SK-N-SH treated with all-trans-retinoic acid at 6 μM for 48 hours (cell line): ENCODE measurements around the gene CUEDC1.

ENCODE experiments used
- ATAC-seq: fragments of 200-7000 bp; cut with Tn5 transposase; 3 replicates; pipeline ENCODE4 v1.9.1; 2020; ENCODE audit warnings: mild to moderate bottlenecking, moderate library complexity
- ARNTL ChIP-seq: fragments of 450-650 bp; formaldehyde crosslinking; IDR thresholded peaks from 2 replicates; pipeline ENCODE4 v1.5.0; 2020; ENCODE audit warnings: low read depth, mild to moderate bottlenecking, moderate library complexity, borderline replicate concordance
- BACH2 ChIP-seq: fragments of 250-450 bp; sonication (Bioruptor Pico); IDR thresholded peaks from 2 replicates; pipeline ENCODE4 v1.9.0; 2021; ENCODE audit warnings: mild to moderate bottlenecking, borderline replicate concordance
- CSDC2 ChIP-seq: fragments of 250-450 bp; sonication (Bioruptor Pico); IDR thresholded peaks from 2 replicates; pipeline ENCODE4 v1.5.0; 2020; ENCODE audit warnings: mild to moderate bottlenecking, moderate library complexity
- CSRNP3 ChIP-seq: fragments of 250-450 bp; sonication (Bioruptor Pico); IDR thresholded peaks from 2 replicates; pipeline ENCODE4 v1.5.1; 2021; ENCODE audit warnings: mild to moderate bottlenecking, moderate library complexity
- ESRRG ChIP-seq: fragments of 250-450 bp; sonication (Bioruptor Pico); IDR thresholded peaks from 2 replicates; pipeline ENCODE4 v1.6.1; 2021; ENCODE audit warnings: mild to moderate bottlenecking
- ISL1 ChIP-seq: fragments of 250-450 bp; sonication (Bioruptor Pico); IDR thresholded peaks from 2 replicates; pipeline ENCODE4 v2.1.2; 2022; ENCODE audit warnings: mild to moderate bottlenecking, moderate library complexity
- OSR1 ChIP-seq: fragments of 250-450 bp; sonication (Bioruptor Pico); IDR thresholded peaks from 2 replicates; pipeline ENCODE4 v1.8.0; 2022; ENCODE audit warnings: moderate library complexity, mild to moderate bottlenecking, inconsistent platforms
- PPARA ChIP-seq: fragments of 250-450 bp; sonication (Bioruptor Pico); IDR thresholded peaks from 2 replicates; pipeline ENCODE4 v1.5.0; 2020; ENCODE audit warnings: mild to moderate bottlenecking, borderline replicate concordance
- TCF4 ChIP-seq: fragments of 250-450 bp; sonication (Bioruptor Pico); IDR thresholded peaks from 2 replicates; pipeline ENCODE4 v1.8.0; 2021; ENCODE audit warnings: mild to moderate bottlenecking, moderate library complexity, borderline replicate concordance
- TOX ChIP-seq: fragments of 250-450 bp; sonication (Bioruptor Pico); IDR thresholded peaks from 2 replicates; pipeline ENCODE4 v1.8.0; 2021; ENCODE audit warnings: mild to moderate bottlenecking, moderate library complexity, borderline replicate concordance
- TSHZ2 ChIP-seq: fragments of 250-450 bp; sonication (Bioruptor Pico); IDR thresholded peaks from 2 replicates; pipeline ENCODE4 v1.5.0; 2020; ENCODE audit warnings: mild to moderate bottlenecking, moderate library complexity
- ZNF565 ChIP-seq: fragments of 450-650 bp; formaldehyde crosslinking; conservative IDR thresholded peaks from 2 replicates; pipeline ENCODE4 v1.5.0; 2020; ENCODE audit warnings: low read depth, mild to moderate bottlenecking, moderate library complexity
- TF ChIP-seq, protein P1 (sequence below): fragments of 250-450 bp; sonication (Bioruptor Pico); IDR thresholded peaks from 2 replicates; pipeline ENCODE4 v1.8.0; 2020; ENCODE audit warnings: mild to moderate bottlenecking, moderate library complexity, borderline replicate concordance
- TF ChIP-seq, protein P2 (sequence below): fragments of 250-450 bp; sonication (Bioruptor Pico); IDR thresholded peaks from 2 replicates; pipeline ENCODE4 v1.8.0; 2021; ENCODE audit warnings: low read depth, mild to moderate bottlenecking, moderate library complexity, borderline replicate concordance

The CUEDC1 gene

DNA sequence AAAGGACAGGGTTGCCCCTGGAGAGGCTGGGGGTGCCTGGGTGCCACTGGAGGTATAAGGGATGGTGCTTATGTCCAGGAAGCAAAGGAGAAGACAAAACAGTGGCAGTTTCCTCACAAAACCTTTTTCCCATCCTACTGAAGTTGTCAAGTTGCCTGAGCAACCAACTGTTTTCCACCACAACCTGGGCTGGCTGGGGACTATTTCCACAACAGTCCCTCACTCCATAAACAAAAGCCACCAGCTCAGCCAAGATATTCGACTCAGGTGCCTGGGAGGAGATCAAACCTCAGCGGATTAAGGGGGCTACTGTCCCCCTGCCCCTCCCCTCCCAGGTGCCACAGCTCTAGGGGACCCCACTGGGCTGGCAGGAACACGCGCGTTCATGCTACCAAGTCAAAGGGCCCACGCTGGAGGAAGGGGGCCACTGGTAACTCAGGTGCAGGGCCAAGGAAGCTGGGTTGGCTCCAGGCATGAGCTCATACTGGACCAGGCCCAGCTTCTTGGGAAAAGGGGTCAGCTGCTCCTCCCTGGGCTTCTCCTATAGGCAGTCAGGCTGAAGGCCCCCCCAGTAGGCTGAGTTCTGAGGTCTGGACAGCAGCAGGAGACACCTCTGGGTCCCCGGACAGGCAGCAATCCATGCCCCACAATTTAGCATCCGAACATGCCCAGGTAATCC is 59.7 kb downstream of the CUEDC1 start:
- no peak for ATAC-seq
- TF ChIP-seq TCF4 (CRISPR knock-in tag): no peak

GRCh38 chr17:57894848-57895247 is 60.4 kb downstream of the CUEDC1 start:
- no peak for ATAC-seq
- TF ChIP-seq, protein P1, sequence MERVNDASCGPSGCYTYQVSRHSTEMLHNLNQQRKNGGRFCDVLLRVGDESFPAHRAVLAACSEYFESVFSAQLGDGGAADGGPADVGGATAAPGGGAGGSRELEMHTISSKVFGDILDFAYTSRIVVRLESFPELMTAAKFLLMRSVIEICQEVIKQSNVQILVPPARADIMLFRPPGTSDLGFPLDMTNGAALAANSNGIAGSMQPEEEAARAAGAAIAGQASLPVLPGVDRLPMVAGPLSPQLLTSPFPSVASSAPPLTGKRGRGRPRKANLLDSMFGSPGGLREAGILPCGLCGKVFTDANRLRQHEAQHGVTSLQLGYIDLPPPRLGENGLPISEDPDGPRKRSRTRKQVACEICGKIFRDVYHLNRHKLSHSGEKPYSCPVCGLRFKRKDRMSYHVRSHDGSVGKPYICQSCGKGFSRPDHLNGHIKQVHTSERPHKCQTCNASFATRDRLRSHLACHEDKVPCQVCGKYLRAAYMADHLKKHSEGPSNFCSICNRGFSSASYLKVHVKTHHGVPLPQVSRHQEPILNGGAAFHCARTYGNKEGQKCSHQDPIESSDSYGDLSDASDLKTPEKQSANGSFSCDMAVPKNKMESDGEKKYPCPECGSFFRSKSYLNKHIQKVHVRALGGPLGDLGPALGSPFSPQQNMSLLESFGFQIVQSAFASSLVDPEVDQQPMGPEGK: no peak
- no peak for TF ChIP-seq TOX (CRISPR knock-in tag)
- TF ChIP-seq, all 23 proteins: peak for 0

- TF ChIP-seq OSR1 (CRISPR knock-in tag) (no peak), ISL1 (no peak), TSHZ2 (CRISPR knock-in tag) (no peak), ARNTL (CRISPR knock-in tag) (no peak), ZNF565 (CRISPR knock-in tag) (no peak), CSRNP3 (CRISPR knock-in tag) (no peak), ESRRG (CRISPR knock-in tag) (no peak), CSDC2 (CRISPR knock-in tag) (no peak), BACH2 (CRISPR knock-in tag) (no peak)
- TF ChIP-seq, protein P2, sequence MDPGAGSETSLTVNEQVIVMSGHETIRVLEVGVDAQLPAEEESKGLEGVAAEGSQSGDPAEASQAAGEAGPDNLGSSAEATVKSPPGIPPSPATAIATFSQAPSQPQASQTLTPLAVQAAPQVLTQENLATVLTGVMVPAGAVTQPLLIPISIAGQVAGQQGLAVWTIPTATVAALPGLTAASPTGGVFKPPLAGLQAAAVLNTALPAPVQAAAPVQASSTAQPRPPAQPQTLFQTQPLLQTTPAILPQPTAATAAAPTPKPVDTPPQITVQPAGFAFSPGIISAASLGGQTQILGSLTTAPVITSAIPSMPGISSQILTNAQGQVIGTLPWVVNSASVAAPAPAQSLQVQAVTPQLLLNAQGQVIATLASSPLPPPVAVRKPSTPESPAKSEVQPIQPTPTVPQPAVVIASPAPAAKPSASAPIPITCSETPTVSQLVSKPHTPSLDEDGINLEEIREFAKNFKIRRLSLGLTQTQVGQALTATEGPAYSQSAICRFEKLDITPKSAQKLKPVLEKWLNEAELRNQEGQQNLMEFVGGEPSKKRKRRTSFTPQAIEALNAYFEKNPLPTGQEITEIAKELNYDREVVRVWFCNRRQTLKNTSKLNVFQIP (CRISPR knock-in tag): no peak
- TF ChIP-seq, all 23 proteins: peak for 0
- ATAC-seq: peak; percentile 77
Observed at GRCh38 chr17:57892820-57893595, 62.2 kb downstream of the CUEDC1 start.

GRCh38 chr17:57892146-57892819 is 62.9 kb downstream of the CUEDC1 start:
- ATAC-seq: peak; percentile 63
- TF ChIP-seq PPARA (CRISPR knock-in tag) (no peak), TSHZ2 (CRISPR knock-in tag) (peak; percentile 28; the same call in 1 of the 2 replicates), TOX (CRISPR knock-in tag) (0 out of 2 replicates have a peak, but pooled peaks have one; percentile 22)
- TF ChIP-seq, protein P2 (CRISPR knock-in tag): peak; percentile 51; the same call in 1 of the 2 replicates
